Measurements from ENCODE around the gene EGF.

Gene EGF

GRCh38 chr4:109890076-109890475 lies 22.6 kb upstream of the EGF start:
- H3K27me3 ChIP-seq (ENCODE audit: insufficient read depth, poor library complexity, severe bottlenecking): no peaks in the 10 kb centered on the region
- no peak for DNase-seq (ENCODE audit: low read depth in 1 of 2, low spot score in 1 of 2)
- no peak for TF ChIP-seq REST (IDR thresholded peaks at IDR 0.05; ENCODE audit: insufficient replicate concordance, low read depth)
- no peak for TF ChIP-seq SPI1 (IDR thresholded peaks at IDR 0.05; ENCODE audit: borderline replicate concordance, low read depth)
- TF ChIP-seq POLR2AphosphoS5 (IDR thresholded peaks at IDR 0.05; ENCODE audit: low read depth): no peak
- TF ChIP-seq, protein P1, sequence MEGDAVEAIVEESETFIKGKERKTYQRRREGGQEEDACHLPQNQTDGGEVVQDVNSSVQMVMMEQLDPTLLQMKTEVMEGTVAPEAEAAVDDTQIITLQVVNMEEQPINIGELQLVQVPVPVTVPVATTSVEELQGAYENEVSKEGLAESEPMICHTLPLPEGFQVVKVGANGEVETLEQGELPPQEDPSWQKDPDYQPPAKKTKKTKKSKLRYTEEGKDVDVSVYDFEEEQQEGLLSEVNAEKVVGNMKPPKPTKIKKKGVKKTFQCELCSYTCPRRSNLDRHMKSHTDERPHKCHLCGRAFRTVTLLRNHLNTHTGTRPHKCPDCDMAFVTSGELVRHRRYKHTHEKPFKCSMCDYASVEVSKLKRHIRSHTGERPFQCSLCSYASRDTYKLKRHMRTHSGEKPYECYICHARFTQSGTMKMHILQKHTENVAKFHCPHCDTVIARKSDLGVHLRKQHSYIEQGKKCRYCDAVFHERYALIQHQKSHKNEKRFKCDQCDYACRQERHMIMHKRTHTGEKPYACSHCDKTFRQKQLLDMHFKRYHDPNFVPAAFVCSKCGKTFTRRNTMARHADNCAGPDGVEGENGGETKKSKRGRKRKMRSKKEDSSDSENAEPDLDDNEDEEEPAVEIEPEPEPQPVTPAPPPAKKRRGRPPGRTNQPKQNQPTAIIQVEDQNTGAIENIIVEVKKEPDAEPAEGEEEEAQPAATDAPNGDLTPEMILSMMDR (IDR thresholded peaks at IDR 0.05; ENCODE audit: insufficient read depth, low read length): no peak
- TF ChIP-seq GABPA (IDR thresholded peaks at IDR 0.05; ENCODE audit: low read depth): no peak
- H3K4me3 ChIP-seq (replicated peaks; ENCODE audit: insufficient read depth, low read length): no peak overlapping the region
- H3K27ac ChIP-seq (replicated peaks): no peak overlapping the region

GRCh38 chr4:109902559-109903251 lies 10.0 kb upstream of the EGF start:
- TF ChIP-seq, protein P1 (IDR thresholded peaks at IDR 0.05; ENCODE audit: insufficient read depth, low read length): no peak
- TF ChIP-seq REST (IDR thresholded peaks at IDR 0.05; ENCODE audit: insufficient replicate concordance, low read depth): no peak
- TF ChIP-seq POLR2AphosphoS5 (IDR thresholded peaks at IDR 0.05; ENCODE audit: low read depth): no peak
- TF ChIP-seq SPI1 (IDR thresholded peaks at IDR 0.05; ENCODE audit: borderline replicate concordance, low read depth): no peak
- no peak for TF ChIP-seq GABPA (IDR thresholded peaks at IDR 0.05; ENCODE audit: low read depth)
- no peaks in the 10 kb centered on the region for H3K27me3 ChIP-seq (ENCODE audit: insufficient read depth, poor library complexity, severe bottlenecking)
- H3K27ac ChIP-seq (replicated peaks): no peak overlapping the region
- H3K4me3 ChIP-seq (replicated peaks; ENCODE audit: insufficient read depth, low read length): no peak overlapping the region
- no peak for DNase-seq (ENCODE audit: low read depth in 1 of 2, low spot score in 1 of 2)

- Histone ChIP-seq H3K27me3 (ENCODE audit: insufficient read depth, poor library complexity, severe bottlenecking) (no peaks in the 10 kb centered on the region), H3K4me3 (replicated peaks; ENCODE audit: insufficient read depth, low read length) (no peak overlapping the region), H3K27ac (replicated peaks) (no peak overlapping the region)
- no peak for TF ChIP-seq POLR2AphosphoS5 (IDR thresholded peaks at IDR 0.05; ENCODE audit: low read depth)
- TF ChIP-seq, protein P1 (IDR thresholded peaks at IDR 0.05; ENCODE audit: insufficient read depth, low read length): no peak
- TF ChIP-seq REST (IDR thresholded peaks at IDR 0.05; ENCODE audit: insufficient replicate concordance, low read depth): no peak
- TF ChIP-seq GABPA (IDR thresholded peaks at IDR 0.05; ENCODE audit: low read depth): no peak
- no peak for TF ChIP-seq SPI1 (IDR thresholded peaks at IDR 0.05; ENCODE audit: borderline replicate concordance, low read depth)
- DNase-seq (ENCODE audit: low read depth in 1 of 2, low spot score in 1 of 2): no peak
These were observed 4.0 kb upstream of the EGF start for GRCh38 chr4:109908731-109909130.

All from HL-60 (cell line).